ENCODE measurements around the gene KIR3DL3.
"Not testable (repeated sequence)": the region's sequence is repeated elsewhere in the genome, so short reads cannot be mapped to it uniquely, and the experiment has no call there.

KIR3DL3 gene

GRCh38 chr19:54731191-54731590 is 6.9 kb downstream of the KIR3DL3 start:
- no peak for DNase-seq (ENCODE audit: low read depth in 2 of 2)

DNA sequence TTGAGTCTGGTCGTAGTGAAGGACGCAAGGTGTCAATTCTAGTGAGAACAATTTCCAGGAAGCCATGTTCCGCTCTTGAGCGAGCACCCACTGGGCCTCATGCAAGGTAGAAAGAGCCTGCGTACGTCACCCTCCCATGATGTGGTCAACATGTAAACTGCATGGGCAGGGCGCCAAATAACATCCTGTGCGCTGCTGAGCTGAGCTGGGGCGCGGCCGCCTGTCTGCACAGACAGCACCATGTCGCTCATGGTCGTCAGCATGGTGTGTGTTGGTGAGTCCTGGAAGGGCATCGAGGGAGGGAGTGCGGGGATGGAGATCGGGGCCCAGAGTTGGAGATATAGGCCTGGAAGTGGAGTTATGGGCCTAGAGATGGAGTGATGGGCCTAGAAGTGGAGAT is 14.1 kb downstream of the KIR3DL3 start, which contains the start of gene KIR2DL3:
Gene KIR2DL3 (plus strand): TSS at position 208 of the 400 bp plus-strand sequence. CDS start 33 bp downstream, at position 241.
- DNase-seq (ENCODE audit: low read depth in 2 of 2): not testable (repeated sequence)

- DNase-seq (ENCODE audit: low read depth in 2 of 2): no peak
These were observed 14.5 kb downstream of the KIR3DL3 start for GRCh38 chr19:54738715-54739114.

DNA sequence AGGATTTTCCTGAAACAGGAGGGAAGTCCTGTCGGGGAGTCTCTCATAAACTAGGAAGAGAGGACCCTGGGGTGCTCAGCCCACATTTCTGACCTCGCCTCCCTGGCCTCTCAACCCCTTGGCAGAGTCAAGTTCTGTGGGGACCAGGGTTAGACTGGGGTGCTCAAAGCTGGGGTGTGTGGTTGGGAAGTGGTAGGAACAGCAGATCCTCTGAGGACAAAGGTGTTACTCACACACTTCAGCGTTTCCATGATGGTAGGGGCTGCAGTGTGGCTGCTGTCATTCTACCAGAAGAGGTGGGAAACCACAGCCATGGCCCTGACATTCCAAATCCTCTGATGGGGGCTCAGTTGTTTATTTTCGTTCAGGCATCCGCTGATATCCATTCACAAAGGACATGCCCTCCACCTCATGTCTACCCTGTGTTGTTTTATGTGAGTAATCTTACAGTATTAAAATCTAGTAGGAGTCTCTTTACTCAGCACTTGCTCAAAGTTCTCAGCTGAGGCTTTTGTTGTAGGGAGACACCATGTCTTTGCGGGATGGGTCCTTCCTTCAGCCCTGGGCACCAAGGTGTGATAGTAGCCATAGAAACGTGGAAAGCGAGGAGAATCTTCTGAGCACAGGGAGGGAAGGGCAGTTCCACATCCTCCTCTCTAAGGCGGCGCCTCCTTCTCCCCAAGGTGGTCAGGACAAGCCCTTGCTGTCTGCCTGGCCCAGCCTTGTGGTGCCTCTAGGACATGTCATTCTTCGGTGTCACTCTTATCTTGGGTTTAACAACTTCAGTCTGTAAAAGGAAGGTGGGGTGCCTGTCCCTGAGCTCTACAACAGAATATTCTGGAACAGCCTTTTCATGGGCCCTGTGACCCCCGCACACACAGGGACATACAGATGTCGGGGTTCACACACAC is 15.6 kb downstream of the KIR3DL3 start:
- no peak for DNase-seq (ENCODE audit: low read depth in 2 of 2)

GRCh38 chr19:54741950-54742349 is 17.7 kb downstream of the KIR3DL3 start:
- DNase-seq (ENCODE audit: low read depth in 2 of 2): not testable (repeated sequence)

DNA sequence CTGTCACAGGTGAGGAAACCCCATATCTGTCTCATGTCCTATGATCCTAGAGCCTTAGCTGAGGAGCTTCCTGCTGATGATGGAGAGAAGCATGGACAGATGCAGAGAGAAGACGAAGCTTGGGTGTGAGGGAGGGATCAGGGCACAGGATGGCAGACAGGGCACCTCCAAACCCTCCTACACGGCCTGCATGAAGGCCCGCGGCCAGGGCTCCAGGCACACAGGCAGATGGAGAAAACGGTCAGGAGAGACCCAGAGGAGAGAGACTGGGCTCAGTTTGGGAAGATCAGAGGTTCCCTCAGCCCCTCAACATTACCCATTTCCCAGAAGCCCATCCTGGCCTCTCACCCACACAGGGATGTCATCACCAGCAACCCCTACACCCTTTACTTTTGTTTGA is 19.8 kb downstream of the KIR3DL3 start:
- not testable (repeated sequence) for DNase-seq (ENCODE audit: low read depth in 2 of 2)

DNA sequence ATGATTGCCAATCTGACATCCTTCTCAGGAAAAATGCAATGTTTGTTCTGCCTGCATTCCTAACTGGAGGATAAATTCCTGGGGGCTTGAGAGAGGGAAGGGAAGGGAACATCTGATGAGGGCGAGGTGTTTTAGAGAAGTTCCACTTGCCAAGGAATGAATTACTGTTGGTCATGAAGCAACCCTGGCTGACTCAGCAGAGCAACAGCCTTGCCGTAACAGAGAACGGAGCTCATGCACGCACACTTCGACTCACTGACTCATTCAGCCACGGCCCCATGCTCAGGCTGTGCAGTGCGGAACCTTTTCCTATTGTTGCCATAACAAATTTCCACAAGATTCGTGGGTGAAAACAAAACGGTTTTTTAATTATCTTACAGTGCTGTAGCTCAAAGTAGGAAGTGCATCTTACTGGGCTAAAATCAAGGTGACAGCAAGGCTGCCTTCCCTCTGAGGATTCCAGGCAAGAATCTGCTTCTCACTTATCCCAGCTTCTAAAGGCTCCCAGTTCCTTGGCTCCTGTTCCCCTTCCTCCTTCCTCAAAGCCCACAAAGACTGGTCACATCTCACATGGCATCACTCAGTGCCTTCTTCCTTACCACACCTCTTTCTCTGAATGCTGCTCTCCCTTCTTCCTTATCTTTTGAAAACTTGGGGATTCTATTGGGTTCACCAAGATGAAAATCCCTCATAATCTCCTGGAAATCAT is 23.5 kb downstream of the KIR3DL3 start:
- not testable (repeated sequence) for DNase-seq (ENCODE audit: low read depth in 2 of 2)

DNA sequence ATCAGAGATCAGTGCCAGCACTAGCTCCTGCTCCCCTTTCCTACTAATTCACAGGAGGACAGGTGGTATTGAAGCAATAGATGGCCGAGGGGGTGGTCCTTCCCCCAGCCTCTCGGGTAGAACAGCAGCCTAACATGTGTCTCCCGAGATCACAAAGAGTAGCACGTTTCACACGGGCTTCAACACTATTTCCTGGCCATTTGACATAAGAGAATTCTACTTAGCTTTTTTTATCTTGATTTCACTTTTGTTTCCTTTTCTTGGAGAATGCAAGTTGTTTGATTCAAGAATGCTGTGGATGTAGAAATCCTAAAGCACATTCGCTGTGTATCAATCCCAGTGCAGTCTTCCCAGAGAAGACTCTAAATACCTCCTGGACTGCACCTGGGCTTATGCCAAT is 26.0 kb downstream of the KIR3DL3 start:
- not testable (repeated sequence) for DNase-seq (ENCODE audit: low read depth in 2 of 2)

DNA sequence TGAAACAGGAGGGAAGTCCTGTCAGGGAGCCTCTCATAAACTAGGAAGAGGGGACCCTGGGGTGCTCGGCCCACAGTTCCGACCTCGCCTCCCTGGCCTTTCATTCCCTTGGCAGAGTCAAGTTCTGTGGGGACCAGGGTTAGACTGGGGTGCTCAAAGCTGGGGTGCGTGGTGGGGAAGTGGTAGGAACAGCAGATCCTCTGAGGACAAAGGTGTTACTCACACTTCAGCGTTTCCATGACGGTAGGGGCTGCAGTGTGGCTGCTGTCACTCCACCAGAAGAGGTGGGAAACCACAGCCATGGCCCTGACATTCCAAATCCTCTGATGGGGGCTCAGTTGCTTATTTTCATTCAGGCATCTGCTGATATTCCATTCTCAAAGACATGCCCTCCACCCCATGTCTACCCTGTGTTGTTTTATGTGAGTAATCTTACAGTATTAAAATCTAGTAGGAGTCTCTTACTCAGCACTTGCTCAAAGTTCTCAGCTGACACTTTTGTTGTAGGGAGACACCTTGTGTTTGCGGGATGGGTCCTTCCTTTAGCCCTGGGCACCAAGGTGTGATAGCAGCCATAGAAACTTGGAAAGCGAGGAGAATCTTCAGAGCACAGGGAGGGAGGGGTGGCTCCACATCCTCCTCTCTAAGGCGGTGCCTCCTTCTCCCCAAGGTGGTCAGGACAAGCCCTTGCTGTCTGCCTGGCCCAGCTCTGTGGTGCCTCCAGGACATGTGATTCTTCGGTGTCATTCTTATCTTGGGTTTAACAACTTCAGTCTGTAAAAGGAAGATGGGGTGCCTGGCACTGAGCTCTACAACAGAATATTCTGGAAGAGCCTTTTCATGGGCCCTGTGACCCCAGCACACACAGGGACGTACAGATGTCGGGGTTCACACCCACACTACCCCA is 32.2 kb downstream of the KIR3DL3 start:
- not testable (repeated sequence) for DNase-seq (ENCODE audit: low read depth in 2 of 2)

DNA sequence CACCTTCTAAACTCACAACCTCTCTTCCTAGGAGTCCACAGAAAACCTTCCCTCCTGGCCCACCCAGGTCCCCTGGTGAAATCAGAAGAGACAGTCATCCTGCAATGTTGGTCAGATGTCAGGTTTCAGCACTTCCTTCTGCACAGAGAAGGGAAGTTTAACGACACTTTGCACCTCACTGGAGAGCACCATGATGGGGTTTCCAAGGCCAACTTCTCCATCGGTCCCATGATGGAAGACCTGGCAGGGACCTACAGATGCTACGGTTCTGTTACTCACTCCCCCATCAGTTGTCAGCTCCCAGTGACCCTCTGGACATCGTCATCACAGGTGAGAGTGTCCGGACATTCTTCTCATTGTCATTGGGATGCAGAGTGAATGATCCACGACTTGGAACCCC is 34.3 kb downstream of the KIR3DL3 start:
- not testable (repeated sequence) for DNase-seq (ENCODE audit: low read depth in 2 of 2)

- DNase-seq (ENCODE audit: low read depth in 2 of 2): not testable (repeated sequence)
These were observed 40.0 kb downstream of the KIR3DL3 start for GRCh38 chr19:54764219-54764618.

- not testable (repeated sequence) for DNase-seq (ENCODE audit: low read depth in 2 of 2)
These were observed 42.2 kb downstream of the KIR3DL3 start for GRCh38 chr19:54766464-54766863.

DNA sequence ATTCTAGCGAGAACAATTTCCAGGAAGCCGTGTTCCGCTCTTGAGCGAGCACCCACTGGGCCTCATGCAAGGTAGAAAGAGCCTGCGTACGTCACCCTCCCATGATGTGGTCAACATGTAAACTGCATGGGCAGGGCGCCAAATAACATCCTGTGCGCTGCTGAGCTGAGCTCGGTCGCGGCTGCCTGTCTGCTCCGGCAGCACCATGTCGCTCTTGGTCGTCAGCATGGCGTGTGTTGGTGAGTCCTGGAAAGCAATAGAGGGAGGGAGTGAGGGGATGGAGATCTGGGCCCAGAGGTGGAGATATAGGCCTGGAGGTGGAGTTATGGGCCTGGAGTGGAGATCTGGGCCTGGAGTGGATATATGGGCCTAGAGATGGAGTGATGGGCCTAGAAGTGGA is 45.4 kb downstream of the KIR3DL3 start, which contains the start of gene KIR2DL1:
Gene KIR2DL1 (plus strand): TSS at position 148 of the 400 bp plus-strand sequence. CDS start 58 bp downstream, at position 206.
- DNase-seq (ENCODE audit: low read depth in 2 of 2): not testable (repeated sequence)

- not testable (repeated sequence) for DNase-seq (ENCODE audit: low read depth in 2 of 2)
These were observed 46.3 kb downstream of the KIR3DL3 start for GRCh38 chr19:54770511-54770910.

- DNase-seq (ENCODE audit: low read depth in 2 of 2): not testable (repeated sequence)
These were observed 47.0 kb downstream of the KIR3DL3 start for GRCh38 chr19:54771018-54771960.

GRCh38 chr19:54772666-54773065 is 48.4 kb downstream of the KIR3DL3 start:
- not testable (repeated sequence) for DNase-seq (ENCODE audit: low read depth in 2 of 2)

- not testable (repeated sequence) for DNase-seq (ENCODE audit: low read depth in 2 of 2)
These were observed 51.0 kb downstream of the KIR3DL3 start for GRCh38 chr19:54775095-54775815.

- DNase-seq (ENCODE audit: low read depth in 2 of 2): not testable (repeated sequence)
These were observed 51.6 kb downstream of the KIR3DL3 start for GRCh38 chr19:54775830-54776229.

- not testable (repeated sequence) for DNase-seq (ENCODE audit: low read depth in 2 of 2)
These were observed 53.6 kb downstream of the KIR3DL3 start for GRCh38 chr19:54777851-54778250.

Data from stimulated activated CD4-positive, alpha-beta T cell treated with anti-CD3 and anti-CD28 coated beads, Interleukin-15, amount 100 ng/mL, for 48 hours (primary cell).